Measurements from ENCODE around the gene CXorf58. TPM values are rescaled to one million over a fixed set of nuclear protein-coding genes. Genes with fewer than 3 reads are reported as not detected.

CXorf58 gene
- total RNA-seq, 1 experiment from 2014 or later = not detected

GRCh38 chrX:23898412-23898959 lies 9.3 kb upstream of the CXorf58 start:
- DNase-seq = no peak
- Mint-ChIP-seq H3K36me3 (ENCODE audit: insufficient read depth, unreplicated experiment) (no peaks in the 10 kb centered on the region), H3K9me3 (ENCODE audit: low read depth, unreplicated experiment) (no peaks in the 10 kb centered on the region), H3K4me1 (ENCODE audit: low read depth, unreplicated experiment) (peaks cover 18% of the 10 kb centered on the region), H3K27ac (ENCODE audit: unreplicated experiment) (peak overlapping the region; percentile 24), H3K4me3 (ENCODE audit: low read depth, unreplicated experiment) (no peak overlapping the region), H3K27me3 (ENCODE audit: unreplicated experiment) (no peaks in the 10 kb centered on the region)
- BruUV-seq (replicated peaks) = no TSS peak
- TF ChIP-seq, protein P1, sequence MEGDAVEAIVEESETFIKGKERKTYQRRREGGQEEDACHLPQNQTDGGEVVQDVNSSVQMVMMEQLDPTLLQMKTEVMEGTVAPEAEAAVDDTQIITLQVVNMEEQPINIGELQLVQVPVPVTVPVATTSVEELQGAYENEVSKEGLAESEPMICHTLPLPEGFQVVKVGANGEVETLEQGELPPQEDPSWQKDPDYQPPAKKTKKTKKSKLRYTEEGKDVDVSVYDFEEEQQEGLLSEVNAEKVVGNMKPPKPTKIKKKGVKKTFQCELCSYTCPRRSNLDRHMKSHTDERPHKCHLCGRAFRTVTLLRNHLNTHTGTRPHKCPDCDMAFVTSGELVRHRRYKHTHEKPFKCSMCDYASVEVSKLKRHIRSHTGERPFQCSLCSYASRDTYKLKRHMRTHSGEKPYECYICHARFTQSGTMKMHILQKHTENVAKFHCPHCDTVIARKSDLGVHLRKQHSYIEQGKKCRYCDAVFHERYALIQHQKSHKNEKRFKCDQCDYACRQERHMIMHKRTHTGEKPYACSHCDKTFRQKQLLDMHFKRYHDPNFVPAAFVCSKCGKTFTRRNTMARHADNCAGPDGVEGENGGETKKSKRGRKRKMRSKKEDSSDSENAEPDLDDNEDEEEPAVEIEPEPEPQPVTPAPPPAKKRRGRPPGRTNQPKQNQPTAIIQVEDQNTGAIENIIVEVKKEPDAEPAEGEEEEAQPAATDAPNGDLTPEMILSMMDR (IDR thresholded peaks at IDR 0.05; ENCODE audit: unreplicated experiment) = no peak
- intact Hi-C loops (cut with micrococcal nuclease; ENCODE audit: unreplicated experiment) = no loop called here
- CTCF ChIA-PET = interaction anchor here (0.6 kb wide), 2 partner anchors 22 to 206 kb away, joined by 3 to 4 read pairs; no protein-coding TSS in a partner anchor

DNA sequence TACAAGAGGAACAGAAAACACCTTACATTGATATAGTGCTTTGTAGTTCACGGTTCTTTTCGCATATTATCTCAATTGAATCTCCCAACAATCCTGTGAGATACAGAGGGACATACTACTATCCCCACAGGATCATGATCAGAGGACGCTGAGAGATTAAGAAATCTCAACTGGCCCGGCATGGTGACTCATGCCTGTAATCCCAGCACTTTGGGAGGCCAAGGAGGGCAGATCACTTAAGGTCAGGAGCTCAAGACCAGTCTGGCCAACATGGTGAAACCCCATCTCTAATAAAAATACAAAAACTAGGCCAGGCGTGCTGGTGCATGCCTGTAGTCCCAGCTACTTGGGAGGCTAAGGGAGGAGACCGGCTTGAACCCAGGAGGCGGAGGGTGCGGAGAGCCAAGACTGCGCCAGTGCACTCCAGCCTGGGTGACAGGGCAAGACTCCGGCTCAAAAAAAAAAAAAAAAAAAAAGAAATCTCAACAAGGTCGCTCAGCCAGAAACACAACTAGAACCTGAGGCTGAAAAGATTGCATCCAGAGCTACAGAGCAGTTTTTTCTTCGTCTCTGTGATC lies 7.5 kb upstream of the CXorf58 start:
- intact Hi-C loops (cut with micrococcal nuclease; ENCODE audit: unreplicated experiment) = loop anchor here (2.0 kb wide), 1 partner anchor 56 kb away; no protein-coding TSS in a partner anchor
- Mint-ChIP-seq H3K4me1 (ENCODE audit: low read depth, unreplicated experiment) (peaks cover 28% of the 10 kb centered on the region), H3K9me3 (ENCODE audit: low read depth, unreplicated experiment) (no peaks in the 10 kb centered on the region), H3K27ac (ENCODE audit: unreplicated experiment) (no peak overlapping the region), H3K4me3 (ENCODE audit: low read depth, unreplicated experiment) (peak overlapping the region; percentile 17), H3K36me3 (ENCODE audit: insufficient read depth, unreplicated experiment) (no peaks in the 10 kb centered on the region), H3K27me3 (ENCODE audit: unreplicated experiment) (no peaks in the 10 kb centered on the region)
- CTCF ChIA-PET = interaction anchor here (0.6 to 2.3 kb wide), 3 partner anchors 97 to 118 kb away, joined by 3 to 45 read pairs (median 8); partner anchors contain the start of gene SAT1
- TF ChIP-seq, protein P1 (IDR thresholded peaks at IDR 0.05; ENCODE audit: unreplicated experiment) = no peak
- DNase-seq = no peak
- BruUV-seq (replicated peaks) = no TSS peak

- no peaks in the 10 kb centered on the region for H3K27me3 Mint-ChIP-seq (ENCODE audit: unreplicated experiment)
- H3K27ac Mint-ChIP-seq (ENCODE audit: unreplicated experiment) = no peak overlapping the region
- no peak overlapping the region for H3K4me3 Mint-ChIP-seq (ENCODE audit: low read depth, unreplicated experiment)
- peaks cover 28% of the 10 kb centered on the region for H3K4me1 Mint-ChIP-seq (ENCODE audit: low read depth, unreplicated experiment)
- TF ChIP-seq, protein P1 (IDR thresholded peaks at IDR 0.05; ENCODE audit: unreplicated experiment) = no peak
- intact Hi-C loops (cut with micrococcal nuclease; ENCODE audit: unreplicated experiment) = loop anchor here (2.0 kb wide), 1 partner anchor 56 kb away; no protein-coding TSS in a partner anchor
- CTCF ChIA-PET = interaction anchor here (0.7 to 2.6 kb wide), 9 partner anchors 79 to 204 kb away, joined by 3 to 45 read pairs (median 8); partner anchors contain the start of genes ACOT9, EIF2S3 and SAT1
- DNase-seq = peak; percentile 17
- H3K9me3 Mint-ChIP-seq (ENCODE audit: low read depth, unreplicated experiment) = no peaks in the 10 kb centered on the region
- BruUV-seq (replicated peaks) = no TSS peak
- H3K36me3 Mint-ChIP-seq (ENCODE audit: insufficient read depth, unreplicated experiment) = no peaks in the 10 kb centered on the region
Observed at GRCh38 chrX:23901060-23901459, 6.7 kb upstream of the CXorf58 start.

- TF ChIP-seq, protein P1 (IDR thresholded peaks at IDR 0.05; ENCODE audit: unreplicated experiment) = peak; percentile 5
- Mint-ChIP-seq H3K4me3 (ENCODE audit: low read depth, unreplicated experiment) (no peak overlapping the region), H3K4me1 (ENCODE audit: low read depth, unreplicated experiment) (peaks cover 28% of the 10 kb centered on the region), H3K36me3 (ENCODE audit: insufficient read depth, unreplicated experiment) (peaks cover under 1% of the 10 kb centered on the region), H3K27ac (ENCODE audit: unreplicated experiment) (no peak overlapping the region), H3K27me3 (ENCODE audit: unreplicated experiment) (no peaks in the 10 kb centered on the region), H3K9me3 (ENCODE audit: low read depth, unreplicated experiment) (no peaks in the 10 kb centered on the region)
- DNase-seq = peak; percentile 44
- CTCF ChIA-PET = interaction anchor here (0.6 to 2.6 kb wide), 15 partner anchors 24 to 267 kb away, joined by 3 to 45 read pairs (median 6); partner anchors contain the start of genes ACOT9, EIF2S3 and SAT1
- intact Hi-C loops (cut with micrococcal nuclease; ENCODE audit: unreplicated experiment) = loop anchor here (1.0 to 2.0 kb wide), 4 partner anchors 57 to 208 kb away; no protein-coding TSS in a partner anchor
- BruUV-seq (replicated peaks) = no TSS peak
Observed at GRCh38 chrX:23901805-23902204, 6.0 kb upstream of the CXorf58 start.
